Ishikawa (cell line): ENCODE results near the gene PREX1.

Experiments used
- CEBPB ChIP-seq: IDR thresholded peaks from 2 replicates; pipeline ENCODE4 v1.6.1; 2012
- CREB1 ChIP-seq: IDR thresholded peaks from 2 replicates; pipeline ENCODE4 v1.6.1; 2012; ENCODE audit warnings: low read depth
- EGR1 ChIP-seq: IDR thresholded peaks from 2 replicates; pipeline ENCODE4 v1.6.1; 2012
- EP300 ChIP-seq: IDR thresholded peaks from 2 replicates; pipeline ENCODE4 v1.6.1; 2012; ENCODE audit warnings: borderline replicate concordance
- FOXM1 ChIP-seq: IDR thresholded peaks from 2 replicates; pipeline ENCODE4 v1.6.1; 2012; ENCODE audit warnings: low read depth, borderline replicate concordance
- MAX ChIP-seq: IDR thresholded peaks from 2 replicates; pipeline ENCODE4 v1.6.1; 2012
- NFIC ChIP-seq: IDR thresholded peaks from 2 replicates; pipeline ENCODE4 v1.6.1; 2012
- RAD21 ChIP-seq: IDR thresholded peaks from 2 replicates; pipeline ENCODE4 v1.6.1; 2012; ENCODE audit warnings: low read depth
- REST ChIP-seq: IDR thresholded peaks from 2 replicates; pipeline ENCODE4 v1.6.1; 2012; ENCODE audit warnings: low read depth, mild to moderate bottlenecking
- TAF1 ChIP-seq: IDR thresholded peaks from 2 replicates; pipeline ENCODE4 v1.6.1; 2012; ENCODE audit warnings: low read depth, mild to moderate bottlenecking
- TCF12 ChIP-seq: IDR thresholded peaks from 2 replicates; pipeline ENCODE4 v1.6.1; 2012; ENCODE audit warnings: low read depth
- TEAD4 ChIP-seq: IDR thresholded peaks from 2 replicates; pipeline ENCODE4 v1.6.1; 2012
- USF1 ChIP-seq: IDR thresholded peaks from 2 replicates; pipeline ENCODE4 v1.6.1; 2012
- YY1 ChIP-seq: IDR thresholded peaks from 2 replicates; pipeline ENCODE4 v1.6.1; 2012; ENCODE audit warnings: low read depth
- ZBTB7A ChIP-seq: IDR thresholded peaks from 2 replicates; pipeline ENCODE4 v1.6.1; 2012; ENCODE audit warnings: low read depth

PREX1 gene

GRCh38 chr20:48600470-48600945 lies 227.3 kb downstream of the PREX1 start:
- TF ChIP-seq MAX (no peak), USF1 (no peak), TAF1 (no peak)

- no peak for TF ChIP-seq CREB1
- no peak for TF ChIP-seq MAX
- TF ChIP-seq FOXM1 = no peak
- no peak for TF ChIP-seq USF1
- TF ChIP-seq EGR1 = no peak
- no peak for TF ChIP-seq YY1
- no peak for TF ChIP-seq CEBPB
- TF ChIP-seq TAF1 = no peak
- no peak for TF ChIP-seq TCF12
- TF ChIP-seq REST = no peak
Measured at GRCh38 chr20:48599748-48600469, 227.9 kb downstream of the PREX1 start.

- TF ChIP-seq CREB1 = no peak
- TF ChIP-seq USF1 = peak; percentile 33; the same call in 1 of the 2 replicates
Measured at GRCh38 chr20:48599106-48599747, 228.6 kb downstream of the PREX1 start.

- TF ChIP-seq TEAD4 = no peak
- TF ChIP-seq NFIC = no peak
- TF ChIP-seq FOXM1 = no peak
- no peak for TF ChIP-seq USF1
- TF ChIP-seq TAF1 = no peak
- TF ChIP-seq EGR1 = no peak
- no peak for TF ChIP-seq CEBPB
- no peak for TF ChIP-seq EP300
- TF ChIP-seq RAD21 = no peak
- TF ChIP-seq CREB1 = no peak
- no peak for TF ChIP-seq ZBTB7A
- no peak for TF ChIP-seq MAX
- no peak for TF ChIP-seq TCF12
- TF ChIP-seq YY1 = no peak
- no peak for TF ChIP-seq REST
Measured at GRCh38 chr20:48597521-48598302, 230.1 kb downstream of the PREX1 start.
